ENCODE measurements around the gene PNMA8A.

- TF ChIP-seq CTCF (conservative IDR thresholded peaks at IDR 0.05) (peak; percentile 97), EZH2 (IDR thresholded peaks at IDR 0.05; ENCODE audit: low read depth) (no peak)
These were observed 16.6 kb upstream of the PNMA8A start for GRCh38 chr19:46487802-46488445.

Measured in PC-9 (cell line).